WTC11 (cell line): ENCODE data around the gene TMEM115. TPM values are rescaled to one million over a fixed set of nuclear protein-coding genes. Genes with fewer than 3 reads are reported as not detected.

ENCODE experiments used
- ATAC-seq: fragments of 200-7000 bp; cut with Tn5 transposase; 2 replicates; pipeline ENCODE4 v1.10.0; 2021; ENCODE audit warnings: mild to moderate bottlenecking, moderate library complexity
- CTCF ChIA-PET: fragments of 300-600 bp; sonication (Branson Sonifier 250); formaldehyde crosslinking; loops from one replicate; lab custom pipeline; 2021; ENCODE audit warnings: antibody characterized with exemption; lab: Charles Lee
- POLR2A ChIA-PET: fragments of 350-600 bp; sonication (Branson Sonifier 250); formaldehyde crosslinking; loops from one replicate; lab custom pipeline; 2021; ENCODE audit warnings: antibody characterized with exemption; lab: Charles Lee
- DNase-seq: peaks from one replicate; pipeline ENCODE4 v3.0.0; 2021; ENCODE audit warnings: low spot score
- H3K27ac Mint-ChIP-seq: 2 replicates; pipeline ENCODE4 v1.8.0; 2021; ENCODE audit warnings: mixed read lengths
- H3K27me3 Mint-ChIP-seq: 2 replicates; pipeline ENCODE4 v1.8.0; 2021; ENCODE audit warnings: low read depth, mild to moderate bottlenecking, moderate library complexity, mixed read lengths
- H3K36me3 Mint-ChIP-seq: 2 replicates; pipeline ENCODE4 v1.8.0; 2021; ENCODE audit warnings: mixed read lengths
- H3K4me1 Mint-ChIP-seq: 2 replicates; pipeline ENCODE4 v1.8.0; 2022; ENCODE audit warnings: mixed read lengths
- H3K4me3 Mint-ChIP-seq: 2 replicates; pipeline ENCODE4 v1.8.0; 2021; ENCODE audit warnings: mild to moderate bottlenecking, moderate library complexity, mixed read lengths
- H3K9me3 Mint-ChIP-seq: 2 replicates; pipeline ENCODE4 v1.8.0; 2021; ENCODE audit warnings: mixed read lengths
- CREM ChIP-seq: sonication (generic); formaldehyde crosslinking; IDR thresholded peaks from 2 replicates; pipeline ENCODE4 v1.8.1; 2022; ENCODE audit warnings: mild to moderate bottlenecking, missing genetic modification reagents, moderate library complexity
- ETV6 ChIP-seq: sonication (generic); formaldehyde crosslinking; IDR thresholded peaks from 2 replicates; pipeline ENCODE4 v1.8.1; 2022; ENCODE audit warnings: mild to moderate bottlenecking, missing genetic modification reagents
- FOXP1 ChIP-seq: sonication (generic); formaldehyde crosslinking; IDR thresholded peaks from 2 replicates; pipeline ENCODE4 v1.8.0; 2022; ENCODE audit warnings: missing genetic modification reagents, mild to moderate bottlenecking, moderate library complexity, borderline replicate concordance
- NR2C2 ChIP-seq: sonication (generic); formaldehyde crosslinking; IDR thresholded peaks from 2 replicates; pipeline ENCODE4 v1.8.0; 2022; ENCODE audit warnings: mild to moderate bottlenecking, missing genetic modification reagents
- SMAD4 ChIP-seq: sonication (generic); formaldehyde crosslinking; IDR thresholded peaks from 2 replicates; pipeline ENCODE4 v1.8.0; 2022; ENCODE audit warnings: mild to moderate bottlenecking, missing genetic modification reagents
- SP1 ChIP-seq: sonication (generic); formaldehyde crosslinking; conservative IDR thresholded peaks from 2 replicates; pipeline ENCODE4 v1.8.1; 2022; ENCODE audit warnings: missing genetic modification reagents
- ZNF219 ChIP-seq: sonication (generic); formaldehyde crosslinking; IDR thresholded peaks from 2 replicates; pipeline ENCODE4 v1.8.0; 2023; ENCODE audit warnings: missing genetic modification reagents, mild to moderate bottlenecking, borderline replicate concordance
- ZNF232 ChIP-seq: sonication (generic); formaldehyde crosslinking; IDR thresholded peaks from 2 replicates; pipeline ENCODE4 v1.8.0; 2022; ENCODE audit warnings: mild to moderate bottlenecking, missing genetic modification reagents
- ZNF423 ChIP-seq: fragments of 250-450 bp; sonication (Bioruptor Pico); IDR thresholded peaks from 2 replicates; pipeline ENCODE4 v2.1.2; 2022; ENCODE audit warnings: mild to moderate bottlenecking, moderate library complexity
- total RNA-seq: library from RNA; stranded (reverse); gene quantifications from 3 replicates; pipeline ENCODE4 v1.2.3, GENCODE V29; 2021
- TF ChIP-seq, protein P1 (sequence below): sonication (generic); formaldehyde crosslinking; IDR thresholded peaks from 2 replicates; pipeline ENCODE4 v1.8.1; 2022; ENCODE audit warnings: low read depth, mild to moderate bottlenecking, moderate library complexity, missing genetic modification reagents, borderline replicate concordance
- TF ChIP-seq, protein P2 (sequence below): sonication (generic); formaldehyde crosslinking; IDR thresholded peaks from 2 replicates; pipeline ENCODE4 v1.8.0; 2022; ENCODE audit warnings: mild to moderate bottlenecking, missing genetic modification reagents
- TF ChIP-seq, protein P3 (sequence below): sonication (generic); formaldehyde crosslinking; IDR thresholded peaks from 2 replicates; pipeline ENCODE4 v1.8.1; 2023; ENCODE audit warnings: mild to moderate bottlenecking, missing genetic modification reagents, moderate library complexity
- TF ChIP-seq, protein P4 (sequence below): sonication (generic); formaldehyde crosslinking; IDR thresholded peaks from 2 replicates; pipeline ENCODE4 v1.8.1; 2023; ENCODE audit warnings: mild to moderate bottlenecking, missing genetic modification reagents
- TF ChIP-seq, protein P5 (sequence below): sonication (generic); formaldehyde crosslinking; IDR thresholded peaks from 2 replicates; pipeline ENCODE4 v1.8.1; 2022; ENCODE audit warnings: low read depth, missing genetic modification reagents, borderline replicate concordance
- TF ChIP-seq, protein P6 (sequence below): sonication (generic); formaldehyde crosslinking; IDR thresholded peaks from 2 replicates; pipeline ENCODE4 v1.8.1; 2023; ENCODE audit warnings: mild to moderate bottlenecking, missing genetic modification reagents
- TF ChIP-seq, protein P7 (sequence below): sonication (generic); formaldehyde crosslinking; IDR thresholded peaks from 2 replicates; pipeline ENCODE4 v1.8.0; 2022; ENCODE audit warnings: missing genetic modification reagents

TMEM115 gene
- total RNA-seq, 1 experiment from 2014 or later = 30.0 TPM

DNA sequence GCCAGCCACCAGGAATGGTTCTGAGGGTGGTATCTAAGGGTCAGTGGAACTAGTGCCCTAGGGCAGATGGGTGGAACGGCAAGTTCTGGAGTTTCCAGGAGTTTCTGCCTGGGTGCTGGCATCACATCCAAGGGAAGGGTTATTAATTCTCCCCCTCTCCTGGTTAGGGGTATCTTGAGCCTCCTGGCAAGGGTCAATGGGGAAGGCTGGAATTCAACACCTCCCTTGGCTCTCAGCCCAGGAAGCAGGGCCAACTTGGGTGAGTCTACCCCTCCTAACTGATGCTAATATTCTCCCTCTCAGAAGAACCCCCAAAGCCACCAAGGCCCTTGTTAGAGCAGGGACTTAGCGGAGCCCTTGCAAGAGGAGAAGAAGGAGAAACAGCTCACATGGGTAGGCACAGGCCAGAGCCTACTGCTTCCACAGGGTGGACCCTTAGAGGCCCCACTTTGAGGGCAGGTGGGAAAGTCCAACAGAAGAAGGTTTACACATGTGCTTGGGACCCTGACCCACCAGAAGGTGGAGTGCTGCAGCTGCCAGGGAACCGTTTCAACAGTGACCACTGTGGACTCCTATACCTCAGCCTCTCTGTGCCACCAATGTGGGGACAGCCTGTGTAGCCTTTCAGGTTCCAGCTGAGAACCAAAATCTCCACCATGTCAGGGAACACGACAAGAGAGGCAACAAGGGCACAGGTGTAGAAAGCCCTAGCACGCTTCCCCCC, 3.3 kb downstream of the TMEM115 start:
- Mint-ChIP-seq H3K4me1 (peaks cover 29% of the 10 kb centered on the region), H3K4me3 (no peak overlapping the region), H3K27ac (no peak overlapping the region), H3K9me3 (no peaks in the 10 kb centered on the region), H3K27me3 (peaks cover 2% of the 10 kb centered on the region; the same call in 1 of the 2 replicates), H3K36me3 (peaks cover 14% of the 10 kb centered on the region)
- CTCF ChIA-PET = interaction anchor here (0.9 to 2.4 kb wide), 5 partner anchors 9 to 256 kb away, joined by 4 to 6 read pairs (median 4); partner anchors contain the start of genes CISH and ZMYND10
- POLR2A ChIA-PET = no interaction called here
- ATAC-seq (no peak), DNase-seq (no peak)
- TF ChIP-seq SMAD4 (CRISPR knock-in tag) (no peak), FOXP1 (CRISPR knock-in tag) (no peak), ETV6 (no peak), NR2C2 (no peak), ZNF232 (CRISPR knock-in tag) (no peak), SP1 (no peak), CREM (no peak), ZNF219 (no peak), ZNF423 (CRISPR knock-in tag) (no peak)
- TF ChIP-seq, protein P1, sequence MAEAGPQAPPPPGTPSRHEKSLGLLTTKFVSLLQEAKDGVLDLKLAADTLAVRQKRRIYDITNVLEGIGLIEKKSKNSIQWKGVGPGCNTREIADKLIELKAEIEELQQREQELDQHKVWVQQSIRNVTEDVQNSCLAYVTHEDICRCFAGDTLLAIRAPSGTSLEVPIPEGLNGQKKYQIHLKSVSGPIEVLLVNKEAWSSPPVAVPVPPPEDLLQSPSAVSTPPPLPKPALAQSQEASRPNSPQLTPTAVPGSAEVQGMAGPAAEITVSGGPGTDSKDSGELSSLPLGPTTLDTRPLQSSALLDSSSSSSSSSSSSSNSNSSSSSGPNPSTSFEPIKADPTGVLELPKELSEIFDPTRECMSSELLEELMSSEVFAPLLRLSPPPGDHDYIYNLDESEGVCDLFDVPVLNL = no peak
- TF ChIP-seq, protein P2, sequence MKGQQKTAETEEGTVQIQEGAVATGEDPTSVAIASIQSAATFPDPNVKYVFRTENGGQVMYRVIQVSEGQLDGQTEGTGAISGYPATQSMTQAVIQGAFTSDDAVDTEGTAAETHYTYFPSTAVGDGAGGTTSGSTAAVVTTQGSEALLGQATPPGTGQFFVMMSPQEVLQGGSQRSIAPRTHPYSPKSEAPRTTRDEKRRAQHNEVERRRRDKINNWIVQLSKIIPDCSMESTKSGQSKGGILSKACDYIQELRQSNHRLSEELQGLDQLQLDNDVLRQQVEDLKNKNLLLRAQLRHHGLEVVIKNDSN (CRISPR knock-in tag) = no peak
- TF ChIP-seq, protein P3, sequence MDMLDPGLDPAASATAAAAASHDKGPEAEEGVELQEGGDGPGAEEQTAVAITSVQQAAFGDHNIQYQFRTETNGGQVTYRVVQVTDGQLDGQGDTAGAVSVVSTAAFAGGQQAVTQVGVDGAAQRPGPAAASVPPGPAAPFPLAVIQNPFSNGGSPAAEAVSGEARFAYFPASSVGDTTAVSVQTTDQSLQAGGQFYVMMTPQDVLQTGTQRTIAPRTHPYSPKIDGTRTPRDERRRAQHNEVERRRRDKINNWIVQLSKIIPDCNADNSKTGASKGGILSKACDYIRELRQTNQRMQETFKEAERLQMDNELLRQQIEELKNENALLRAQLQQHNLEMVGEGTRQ (CRISPR knock-in tag) = no peak
- TF ChIP-seq, protein P4, sequence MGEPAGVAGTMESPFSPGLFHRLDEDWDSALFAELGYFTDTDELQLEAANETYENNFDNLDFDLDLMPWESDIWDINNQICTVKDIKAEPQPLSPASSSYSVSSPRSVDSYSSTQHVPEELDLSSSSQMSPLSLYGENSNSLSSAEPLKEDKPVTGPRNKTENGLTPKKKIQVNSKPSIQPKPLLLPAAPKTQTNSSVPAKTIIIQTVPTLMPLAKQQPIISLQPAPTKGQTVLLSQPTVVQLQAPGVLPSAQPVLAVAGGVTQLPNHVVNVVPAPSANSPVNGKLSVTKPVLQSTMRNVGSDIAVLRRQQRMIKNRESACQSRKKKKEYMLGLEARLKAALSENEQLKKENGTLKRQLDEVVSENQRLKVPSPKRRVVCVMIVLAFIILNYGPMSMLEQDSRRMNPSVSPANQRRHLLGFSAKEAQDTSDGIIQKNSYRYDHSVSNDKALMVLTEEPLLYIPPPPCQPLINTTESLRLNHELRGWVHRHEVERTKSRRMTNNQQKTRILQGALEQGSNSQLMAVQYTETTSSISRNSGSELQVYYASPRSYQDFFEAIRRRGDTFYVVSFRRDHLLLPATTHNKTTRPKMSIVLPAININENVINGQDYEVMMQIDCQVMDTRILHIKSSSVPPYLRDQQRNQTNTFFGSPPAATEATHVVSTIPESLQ (CRISPR knock-in tag) = no peak
- TF ChIP-seq, protein P5, sequence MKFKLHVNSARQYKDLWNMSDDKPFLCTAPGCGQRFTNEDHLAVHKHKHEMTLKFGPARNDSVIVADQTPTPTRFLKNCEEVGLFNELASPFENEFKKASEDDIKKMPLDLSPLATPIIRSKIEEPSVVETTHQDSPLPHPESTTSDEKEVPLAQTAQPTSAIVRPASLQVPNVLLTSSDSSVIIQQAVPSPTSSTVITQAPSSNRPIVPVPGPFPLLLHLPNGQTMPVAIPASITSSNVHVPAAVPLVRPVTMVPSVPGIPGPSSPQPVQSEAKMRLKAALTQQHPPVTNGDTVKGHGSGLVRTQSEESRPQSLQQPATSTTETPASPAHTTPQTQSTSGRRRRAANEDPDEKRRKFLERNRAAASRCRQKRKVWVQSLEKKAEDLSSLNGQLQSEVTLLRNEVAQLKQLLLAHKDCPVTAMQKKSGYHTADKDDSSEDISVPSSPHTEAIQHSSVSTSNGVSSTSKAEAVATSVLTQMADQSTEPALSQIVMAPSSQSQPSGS (CRISPR knock-in tag) = no peak
- TF ChIP-seq, protein P6, sequence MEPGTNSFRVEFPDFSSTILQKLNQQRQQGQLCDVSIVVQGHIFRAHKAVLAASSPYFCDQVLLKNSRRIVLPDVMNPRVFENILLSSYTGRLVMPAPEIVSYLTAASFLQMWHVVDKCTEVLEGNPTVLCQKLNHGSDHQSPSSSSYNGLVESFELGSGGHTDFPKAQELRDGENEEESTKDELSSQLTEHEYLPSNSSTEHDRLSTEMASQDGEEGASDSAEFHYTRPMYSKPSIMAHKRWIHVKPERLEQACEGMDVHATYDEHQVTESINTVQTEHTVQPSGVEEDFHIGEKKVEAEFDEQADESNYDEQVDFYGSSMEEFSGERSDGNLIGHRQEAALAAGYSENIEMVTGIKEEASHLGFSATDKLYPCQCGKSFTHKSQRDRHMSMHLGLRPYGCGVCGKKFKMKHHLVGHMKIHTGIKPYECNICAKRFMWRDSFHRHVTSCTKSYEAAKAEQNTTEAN (CRISPR knock-in tag) = no peak
- TF ChIP-seq, protein P7, sequence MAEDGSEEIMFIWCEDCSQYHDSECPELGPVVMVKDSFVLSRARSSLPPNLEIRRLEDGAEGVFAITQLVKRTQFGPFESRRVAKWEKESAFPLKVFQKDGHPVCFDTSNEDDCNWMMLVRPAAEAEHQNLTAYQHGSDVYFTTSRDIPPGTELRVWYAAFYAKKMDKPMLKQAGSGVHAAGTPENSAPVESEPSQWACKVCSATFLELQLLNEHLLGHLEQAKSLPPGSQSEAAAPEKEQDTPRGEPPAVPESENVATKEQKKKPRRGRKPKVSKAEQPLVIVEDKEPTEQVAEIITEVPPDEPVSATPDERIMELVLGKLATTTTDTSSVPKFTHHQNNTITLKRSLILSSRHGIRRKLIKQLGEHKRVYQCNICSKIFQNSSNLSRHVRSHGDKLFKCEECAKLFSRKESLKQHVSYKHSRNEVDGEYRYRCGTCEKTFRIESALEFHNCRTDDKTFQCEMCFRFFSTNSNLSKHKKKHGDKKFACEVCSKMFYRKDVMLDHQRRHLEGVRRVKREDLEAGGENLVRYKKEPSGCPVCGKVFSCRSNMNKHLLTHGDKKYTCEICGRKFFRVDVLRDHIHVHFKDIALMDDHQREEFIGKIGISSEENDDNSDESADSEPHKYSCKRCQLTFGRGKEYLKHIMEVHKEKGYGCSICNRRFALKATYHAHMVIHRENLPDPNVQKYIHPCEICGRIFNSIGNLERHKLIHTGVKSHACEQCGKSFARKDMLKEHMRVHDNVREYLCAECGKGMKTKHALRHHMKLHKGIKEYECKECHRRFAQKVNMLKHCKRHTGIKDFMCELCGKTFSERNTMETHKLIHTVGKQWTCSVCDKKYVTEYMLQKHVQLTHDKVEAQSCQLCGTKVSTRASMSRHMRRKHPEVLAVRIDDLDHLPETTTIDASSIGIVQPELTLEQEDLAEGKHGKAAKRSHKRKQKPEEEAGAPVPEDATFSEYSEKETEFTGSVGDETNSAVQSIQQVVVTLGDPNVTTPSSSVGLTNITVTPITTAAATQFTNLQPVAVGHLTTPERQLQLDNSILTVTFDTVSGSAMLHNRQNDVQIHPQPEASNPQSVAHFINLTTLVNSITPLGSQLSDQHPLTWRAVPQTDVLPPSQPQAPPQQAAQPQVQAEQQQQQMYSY = no peak
